ENCODE results near the gene KRTAP2-2. TPM values are rescaled to one million over a fixed set of nuclear protein-coding genes. Genes with fewer than 3 reads are reported as not detected.

The KRTAP2-2 gene
- total RNA-seq, 1 donor from 2014 or later, result not detected

GRCh38 chr17:41009301-41009760, 45.7 kb downstream of the KRTAP2-2 start:
- Histone ChIP-seq H3K27me3 (no peaks in the 10 kb centered on the region), H3K27ac (no peak overlapping the region), H3K4me2 (peak overlapping the region; percentile 28), H3K4me3 (no peak overlapping the region), H3F3A (ENCODE audit: low read depth) (no peaks in the 10 kb centered on the region), H3K79me2 (ENCODE audit: low read depth) (no peaks in the 10 kb centered on the region), H4K20me1 (ENCODE audit: low read depth) (no peaks in the 10 kb centered on the region), H3K36me3 (no peaks in the 10 kb centered on the region), H3K9me3 (ENCODE audit: low read depth) (no peaks in the 10 kb centered on the region), H3K9ac (no peak overlapping the region), H3K4me1 (peaks cover 18% of the 10 kb centered on the region), H2AFZ (replicated peaks) (peak overlapping the region; percentile 8)
- H3K4me3 Mint-ChIP-seq, result no peak overlapping the region
- TF ChIP-seq EZH2phosphoT487 (IDR thresholded peaks at IDR 0.05) (no peak), CTCF (IDR thresholded peaks at IDR 0.05) (no peak), EZH2 (IDR thresholded peaks at IDR 0.05) (no peak)
- H3K27me3 Mint-ChIP-seq (ENCODE audit: insufficient read depth, low read depth), result no peaks in the 10 kb centered on the region
- no peaks in the 10 kb centered on the region for H3K36me3 Mint-ChIP-seq
- peaks cover 6% of the 10 kb centered on the region for H3K4me1 Mint-ChIP-seq
- H3K9me3 Mint-ChIP-seq, result no peaks in the 10 kb centered on the region
- no peak overlapping the region for H3K27ac Mint-ChIP-seq
- DNase-seq (ENCODE audit: low spot score), result peak; percentile 56

- H3K4me1 ChIP-seq, result peaks cover 18% of the 10 kb centered on the region
Measured at GRCh38 chr17:41008811-41009210, 46.2 kb downstream of the KRTAP2-2 start, which contains the start of gene KRTAP3-1. Gene KRTAP3-1, minus strand, starts transcription at chr17:41009128. Its CDS starts 54 bp downstream, at chr17:41009074.

More at GRCh38 chr17:41008811-41009210, 46.2 kb downstream of the KRTAP2-2 start, which contains the start of gene KRTAP3-1:
- Histone ChIP-seq H3F3A (ENCODE audit: low read depth) (no peaks in the 10 kb centered on the region), H3K9ac (no peak within 1 kb of the TSS), H3K27me3 (no peaks in the 10 kb centered on the region), H3K79me2 (ENCODE audit: low read depth) (no peaks in the 10 kb centered on the region), H3K36me3 (no peaks in the 10 kb centered on the region), H3K9me3 (ENCODE audit: low read depth) (no peaks in the 10 kb centered on the region), H4K20me1 (ENCODE audit: low read depth) (no peaks in the 10 kb centered on the region), H3K4me3 (no peak within 1 kb of the TSS), H3K4me2 (peak within 1 kb of the TSS; percentile 28), H2AFZ (replicated peaks) (peak within 1 kb of the TSS; percentile 8), H3K27ac (no peak within 1 kb of the TSS)
- Mint-ChIP-seq H3K9me3 (no peaks in the 10 kb centered on the region), H3K27me3 (ENCODE audit: insufficient read depth, low read depth) (no peaks in the 10 kb centered on the region), H3K4me1 (peaks cover 6% of the 10 kb centered on the region), H3K27ac (no peak within 1 kb of the TSS), H3K36me3 (no peaks in the 10 kb centered on the region), H3K4me3 (no peak within 1 kb of the TSS)
- no peak for TF ChIP-seq CTCF (IDR thresholded peaks at IDR 0.05)
- TF ChIP-seq EZH2phosphoT487 (IDR thresholded peaks at IDR 0.05), result no peak
- TF ChIP-seq EZH2 (IDR thresholded peaks at IDR 0.05), result no peak
- DNase-seq (ENCODE audit: low spot score), result no peak

Small RNAs within 50 kb of the gene (small RNA-seq; reads per million reads assigned to genes)
- not detected for gene KRTAP3-4P

Other genes with a start within 250 kb of the KRTAP2-2 start
- 7.5 and 19.3 TPM in 2 replicates for gene KRT10, start 232.6 kb downstream of the KRTAP2-2 start, total RNA-seq (ENCODE audit: low replicate concordance)
- gene KRT12, start 188.0 kb downstream of the KRTAP2-2 start, total RNA-seq (ENCODE audit: low replicate concordance), result not detected in 2 replicates
- gene KRT20, start 170.0 kb downstream of the KRTAP2-2 start, total RNA-seq (ENCODE audit: low replicate concordance), result not detected in 2 replicates
- 0.60 TPM in 1 of 2 replicates, not detected in the other for gene KRT23, start 117.6 kb downstream of the KRTAP2-2 start, total RNA-seq (ENCODE audit: low replicate concordance)
- not detected in 2 replicates for gene KRT39, start 88.3 kb downstream of the KRTAP2-2 start, total RNA-seq (ENCODE audit: low replicate concordance)
- gene KRT40, start 70.9 kb downstream of the KRTAP2-2 start, total RNA-seq (ENCODE audit: low replicate concordance), result not detected in 2 replicates
- gene KRTAP3-3, start 61.1 kb downstream of the KRTAP2-2 start, total RNA-seq (ENCODE audit: low replicate concordance), result not detected in 2 replicates
- not detected in 2 replicates for gene KRTAP3-2, start 55.3 kb downstream of the KRTAP2-2 start, total RNA-seq (ENCODE audit: low replicate concordance)
- not detected in 2 replicates for gene KRTAP3-1, start 46.1 kb downstream of the KRTAP2-2 start, total RNA-seq (ENCODE audit: low replicate concordance)
- not detected in 2 replicates for gene KRTAP1-5, start 28.0 kb downstream of the KRTAP2-2 start, total RNA-seq (ENCODE audit: low replicate concordance)
- gene KRTAP1-4, start 25.0 kb downstream of the KRTAP2-2 start, total RNA-seq (ENCODE audit: low replicate concordance), result not detected in 2 replicates
- gene KRTAP1-3, start 20.4 kb downstream of the KRTAP2-2 start, total RNA-seq (ENCODE audit: low replicate concordance), result not detected in 2 replicates
- not detected in 2 replicates for gene KRTAP1-1, start 13.8 kb downstream of the KRTAP2-2 start, total RNA-seq (ENCODE audit: low replicate concordance)
- not detected in 2 replicates for gene KRTAP2-1, start 7.9 kb downstream of the KRTAP2-2 start, total RNA-seq (ENCODE audit: low replicate concordance)
- gene KRTAP2-3, start 4.9 kb upstream of the KRTAP2-2 start, total RNA-seq (ENCODE audit: low replicate concordance), result not detected in 2 replicates
- not detected in 2 replicates for gene KRTAP2-4, start 10.6 kb upstream of the KRTAP2-2 start, total RNA-seq (ENCODE audit: low replicate concordance)
- gene KRTAP4-7, start 28.9 kb upstream of the KRTAP2-2 start, total RNA-seq (ENCODE audit: low replicate concordance), result not detected in 2 replicates
- gene KRTAP4-8, start 42.9 kb upstream of the KRTAP2-2 start, total RNA-seq (ENCODE audit: low replicate concordance), result not detected in 2 replicates
- gene KRTAP4-16, start 47.0 kb upstream of the KRTAP2-2 start, total RNA-seq (ENCODE audit: low replicate concordance), result not detected in 2 replicates
- gene KRTAP4-9, start 50.2 kb upstream of the KRTAP2-2 start, total RNA-seq (ENCODE audit: low replicate concordance), result not detected in 2 replicates
- not detected in 2 replicates for gene KRTAP4-11, start 63.1 kb upstream of the KRTAP2-2 start, total RNA-seq (ENCODE audit: low replicate concordance)
- not detected in 2 replicates for gene KRTAP4-12, start 69.0 kb upstream of the KRTAP2-2 start, total RNA-seq (ENCODE audit: low replicate concordance)
- gene KRTAP4-6, start 85.3 kb upstream of the KRTAP2-2 start, total RNA-seq (ENCODE audit: low replicate concordance), result not detected in 2 replicates
- gene KRTAP4-5, start 94.6 kb upstream of the KRTAP2-2 start, total RNA-seq (ENCODE audit: low replicate concordance), result not detected in 2 replicates
- not detected in 2 replicates for gene KRTAP4-4, start 105.5 kb upstream of the KRTAP2-2 start, total RNA-seq (ENCODE audit: low replicate concordance)
- gene KRTAP4-3, start 113.0 kb upstream of the KRTAP2-2 start, total RNA-seq (ENCODE audit: low replicate concordance), result not detected in 2 replicates
- not detected in 2 replicates for gene KRTAP4-2, start 123.0 kb upstream of the KRTAP2-2 start, total RNA-seq (ENCODE audit: low replicate concordance)
- 0.12 TPM in 1 of 2 replicates, not detected in the other for gene KRTAP4-1, start 129.7 kb upstream of the KRTAP2-2 start, total RNA-seq (ENCODE audit: low replicate concordance)
- not detected in 2 replicates for gene KRTAP9-1, start 134.7 kb upstream of the KRTAP2-2 start, total RNA-seq (ENCODE audit: low replicate concordance)
- gene KRTAP9-2, start 171.4 kb upstream of the KRTAP2-2 start, total RNA-seq (ENCODE audit: low replicate concordance), result not detected in 2 replicates
- not detected in 2 replicates for gene KRTAP9-3, start 177.2 kb upstream of the KRTAP2-2 start, total RNA-seq (ENCODE audit: low replicate concordance)
- gene KRTAP9-8, start 182.8 kb upstream of the KRTAP2-2 start, total RNA-seq (ENCODE audit: low replicate concordance), result not detected in 2 replicates
- gene KRTAP9-4, start 194.5 kb upstream of the KRTAP2-2 start, total RNA-seq (ENCODE audit: low replicate concordance), result not detected in 2 replicates
- not detected in 2 replicates for gene KRTAP9-9, start 200.2 kb upstream of the KRTAP2-2 start, total RNA-seq (ENCODE audit: low replicate concordance)
- not detected in 2 replicates for gene KRTAP9-6, start 210.1 kb upstream of the KRTAP2-2 start, total RNA-seq (ENCODE audit: low replicate concordance)
- not detected in 2 replicates for gene KRTAP9-7, start 220.5 kb upstream of the KRTAP2-2 start, total RNA-seq (ENCODE audit: low replicate concordance)
- not detected in 2 replicates for gene KRTAP29-1, start 247.6 kb upstream of the KRTAP2-2 start, total RNA-seq (ENCODE audit: low replicate concordance)

Measured in neural progenitor cell (in vitro differentiated cells).